Activated CD4-positive, CD25-positive, alpha-beta regulatory T cell treated with anti-CD3 and anti-CD28 coated beads, Interleukin-2, amount 50 U/mL, for 16 hours (primary cell): ENCODE results near the gene VDAC1.
"Not testable (repeated sequence)": the region's sequence is repeated elsewhere in the genome, so short reads cannot be mapped to it uniquely, and the experiment has no call there.

ENCODE experiments used
- DNase-seq: peaks from one replicate; pipeline ENCODE4 v3.0.0-alpha.2; 2020; ENCODE audit warnings: low read depth, low spot score

Gene VDAC1

DNA sequence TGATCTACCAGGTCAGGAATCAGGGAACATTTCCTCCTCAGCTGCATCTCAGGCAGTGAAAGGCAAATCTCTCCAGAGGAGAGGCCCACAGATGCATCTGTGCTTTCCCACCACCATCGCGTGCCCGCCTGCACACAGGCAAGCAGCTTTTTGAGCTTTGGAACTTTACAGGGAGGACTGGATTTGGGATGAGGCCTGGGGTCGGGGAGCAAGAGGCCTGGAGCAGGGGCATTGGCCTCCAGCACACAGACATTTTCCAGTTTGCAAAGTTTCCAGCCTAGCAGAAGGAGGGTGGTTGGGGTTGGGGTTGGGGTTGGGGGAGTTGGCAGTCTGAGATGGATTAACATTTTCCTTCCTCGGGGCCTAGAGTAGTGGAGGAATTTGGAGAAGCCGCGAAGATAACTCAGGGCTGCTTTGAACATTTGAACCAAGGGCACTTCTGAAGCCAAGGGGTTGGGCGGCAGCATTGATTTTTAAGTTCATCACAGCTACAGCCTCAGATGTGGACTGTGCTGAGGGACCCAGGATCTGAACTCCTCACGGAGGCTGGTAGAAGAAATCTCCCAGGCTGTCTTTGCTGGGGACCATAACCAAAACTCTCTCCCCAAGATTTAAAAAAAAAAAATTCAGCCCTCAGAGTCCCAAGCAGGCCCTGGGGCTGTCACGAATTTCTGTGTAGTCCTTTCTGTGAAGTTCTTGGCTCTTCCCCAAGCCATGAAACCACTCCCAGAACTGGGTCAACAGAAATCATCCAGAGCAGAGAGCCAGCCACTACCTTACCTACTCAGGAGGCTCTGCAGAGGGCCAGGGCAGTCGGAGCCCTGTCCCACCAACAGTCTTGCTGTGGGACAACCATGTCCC, 61.9 kb downstream of the VDAC1 start:
- DNase-seq: no peak

DNA sequence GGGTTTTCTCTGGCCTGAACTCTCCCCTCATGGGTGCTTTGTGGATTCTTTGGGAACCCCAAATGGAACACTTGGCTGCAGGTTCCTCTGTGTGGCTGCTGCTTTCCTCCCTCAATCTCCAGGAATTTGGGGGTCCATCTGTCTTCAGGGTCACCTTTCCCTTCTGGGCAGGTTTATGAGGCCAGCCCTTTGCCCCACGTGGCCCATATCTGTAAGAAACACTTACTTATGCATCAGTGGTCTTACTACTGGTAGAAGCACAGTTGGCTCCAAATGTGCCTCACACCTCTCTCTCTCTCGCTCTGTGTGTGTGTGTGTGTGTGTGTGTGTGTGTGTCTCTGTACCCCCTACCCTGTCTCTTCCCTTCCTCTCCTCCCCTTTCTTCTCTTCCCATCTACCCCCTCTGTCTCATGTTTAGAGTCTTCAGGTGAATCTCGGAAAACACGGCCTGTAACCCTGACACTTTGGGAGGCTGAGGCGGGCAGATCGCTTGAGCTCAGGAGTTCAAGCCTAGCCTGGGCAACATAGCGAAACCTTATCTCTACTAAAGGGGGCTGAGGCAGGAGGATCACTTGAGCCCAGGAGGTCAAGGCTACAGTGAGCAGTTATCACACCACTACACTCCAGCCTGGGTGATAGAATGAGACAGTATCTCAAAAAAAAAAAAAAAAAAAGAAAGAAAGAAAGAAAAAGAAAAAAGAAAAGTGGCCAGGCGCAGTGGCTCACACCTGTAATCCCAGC, 63.1 kb downstream of the VDAC1 start:
- DNase-seq: no peak

DNA sequence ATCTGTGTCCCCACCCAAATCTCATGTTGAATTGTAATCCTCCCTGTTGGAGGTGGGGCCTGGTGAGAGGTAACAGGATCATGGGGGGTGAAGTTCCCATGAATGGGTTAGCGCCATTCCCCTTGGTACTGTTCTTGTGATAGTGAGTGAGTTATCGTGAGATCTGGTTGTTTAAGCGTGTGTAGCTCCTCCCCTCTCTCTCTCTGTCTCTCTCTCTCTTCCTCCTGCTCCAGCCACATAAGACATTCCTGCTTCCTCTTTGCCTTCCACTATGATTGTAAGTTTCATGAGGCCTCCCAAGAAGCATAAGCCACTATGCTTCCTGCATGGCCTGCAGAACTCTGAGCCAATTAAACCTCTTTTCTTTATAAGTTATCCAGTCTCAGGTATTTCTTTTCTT, 65.1 kb downstream of the VDAC1 start:
- no peak for DNase-seq

DNA sequence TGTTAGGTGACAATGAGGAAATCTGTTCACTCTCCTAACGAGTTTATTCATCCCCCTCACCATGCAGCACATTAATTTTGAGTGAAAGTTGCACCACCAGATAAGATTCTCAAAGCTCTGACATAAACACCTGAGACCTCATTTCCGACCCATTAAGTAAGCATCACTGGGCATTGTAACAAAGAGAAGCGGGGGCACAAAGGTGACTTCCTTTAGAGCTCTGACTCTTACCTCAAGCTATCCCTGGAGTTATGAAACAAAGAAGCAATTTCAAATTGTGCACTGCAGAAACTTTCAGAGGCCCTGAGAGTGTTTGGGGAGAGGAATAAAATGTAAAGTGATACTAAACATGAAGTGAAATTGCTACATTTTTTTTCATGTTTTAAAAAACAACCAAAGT, 65.8 kb downstream of the VDAC1 start:
- no peak for DNase-seq

DNA sequence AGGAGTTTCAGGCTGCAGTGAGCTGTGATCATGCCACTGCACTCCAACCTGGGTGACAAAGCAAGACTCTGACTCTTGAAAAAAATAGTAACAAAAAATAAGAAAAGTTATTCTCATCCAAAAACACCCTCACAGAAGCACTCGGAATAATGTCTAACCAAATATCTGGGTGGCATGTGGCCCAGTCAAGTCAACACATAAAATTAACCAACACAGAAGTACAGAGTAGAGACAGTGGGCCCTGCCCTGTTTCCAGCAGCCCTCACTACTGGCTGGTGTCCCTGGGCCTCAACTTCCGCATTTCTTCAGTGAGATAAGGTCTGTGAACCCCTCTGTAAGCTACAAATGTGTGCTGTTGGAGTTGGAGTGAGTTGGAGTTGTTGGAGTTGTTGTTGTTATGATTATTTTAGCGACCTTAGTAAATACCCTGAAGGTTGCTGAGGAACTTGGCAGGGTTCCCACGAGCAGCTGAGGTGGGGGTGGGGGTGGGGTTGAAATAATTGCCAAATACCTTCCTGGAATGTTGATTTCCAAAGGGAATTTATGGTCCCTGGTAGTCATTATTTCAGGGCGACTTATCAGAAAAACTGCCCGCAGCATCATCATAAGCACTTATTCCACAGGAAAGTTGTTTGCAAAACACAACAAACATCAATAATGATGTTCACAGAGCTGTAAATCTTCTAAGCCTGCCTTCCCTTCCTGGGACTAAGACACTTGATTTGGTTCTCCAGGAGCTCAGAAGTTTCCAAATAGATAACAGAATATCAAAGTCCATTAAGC, 66.5 kb downstream of the VDAC1 start:
- DNase-seq: no peak

DNA sequence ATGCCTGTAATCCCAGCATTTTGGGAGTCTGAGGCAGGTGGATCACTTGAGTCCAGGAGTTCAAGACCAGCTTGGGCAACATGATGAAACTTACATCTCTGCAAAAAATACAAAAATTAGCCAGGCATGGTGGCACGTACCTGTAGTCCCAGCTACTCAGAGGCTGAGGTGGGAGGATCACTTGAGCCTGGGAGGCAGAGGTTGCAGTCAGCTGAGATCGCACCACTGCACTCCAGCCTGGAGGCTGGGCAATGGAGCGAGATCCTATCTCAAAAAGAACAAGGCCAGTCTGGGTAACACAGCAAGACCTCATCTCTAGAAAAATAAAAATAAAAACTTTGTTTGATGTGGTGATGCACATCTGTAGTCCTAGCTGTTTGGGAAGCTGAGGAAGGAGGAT, 67.1 kb downstream of the VDAC1 start:
- DNase-seq: not testable (repeated sequence)

DNA sequence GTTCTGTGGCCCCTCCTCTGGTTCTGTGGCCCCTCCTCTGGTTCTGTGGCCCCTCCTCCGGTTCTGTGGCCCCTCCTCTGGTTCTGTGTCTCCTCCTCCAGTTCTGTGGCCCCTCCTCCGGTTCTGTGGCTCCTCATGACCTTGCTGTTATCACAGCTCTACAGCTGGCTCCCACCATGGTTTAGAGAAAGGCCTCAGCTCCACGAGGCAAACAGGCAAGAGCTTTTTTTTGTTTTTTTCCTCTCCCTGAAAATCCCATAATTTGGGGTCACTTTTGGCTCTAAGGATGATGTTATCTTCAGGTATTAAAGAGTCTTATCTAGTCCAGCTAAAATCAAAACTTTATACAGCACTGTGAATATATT, 68.1 kb downstream of the VDAC1 start:
- no peak for DNase-seq

DNA sequence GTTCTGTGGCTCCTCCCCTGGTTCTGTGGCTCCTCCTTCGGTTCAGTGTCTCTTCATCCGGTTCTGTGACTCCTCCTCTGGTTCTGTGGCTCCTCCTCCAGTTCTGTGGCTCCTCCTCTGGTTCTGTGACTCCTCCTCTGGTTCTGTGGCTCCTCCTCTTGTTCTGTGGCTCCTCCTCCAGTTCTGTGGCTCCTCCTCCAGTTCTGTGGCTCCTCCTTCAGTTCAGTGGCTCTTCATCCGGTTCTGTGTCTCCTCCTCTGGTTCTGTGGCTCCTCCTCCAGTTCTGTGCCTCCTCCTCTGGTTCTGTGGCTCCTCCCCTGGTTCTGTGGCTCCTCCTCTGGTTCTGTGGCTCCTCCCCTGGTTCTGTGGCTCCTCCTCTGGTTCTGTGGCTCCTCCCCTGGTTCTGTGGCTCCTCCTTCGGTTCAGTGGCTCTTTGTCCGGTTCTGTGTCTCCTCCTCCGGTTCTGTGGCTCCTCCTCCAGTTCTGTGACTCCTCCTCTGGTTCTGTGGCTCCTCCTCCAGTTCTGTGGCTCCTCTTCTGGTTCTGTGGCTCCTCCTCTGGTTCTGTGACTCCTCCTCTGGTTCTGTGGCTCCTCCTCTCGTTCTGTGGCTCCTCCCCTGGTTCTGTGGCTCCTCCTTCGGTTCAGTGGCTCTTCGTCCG, 68.7 kb downstream of the VDAC1 start:
- DNase-seq: not testable (repeated sequence)

DNA sequence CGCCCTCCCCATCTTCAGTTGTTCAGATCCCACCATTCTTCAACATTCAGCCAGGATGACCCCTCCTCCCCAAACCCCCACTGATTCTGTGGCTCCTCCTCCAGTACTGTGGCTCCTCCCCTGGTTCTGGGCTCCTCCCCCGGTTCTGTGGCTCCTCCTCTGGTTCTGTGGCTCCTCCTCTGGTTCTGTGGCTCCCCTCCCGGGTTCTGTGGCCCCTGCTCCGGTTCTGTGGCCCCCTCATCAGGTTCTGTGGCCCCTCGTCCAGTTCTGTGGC, 69.2 kb downstream of the VDAC1 start:
- no peak for DNase-seq

DNA sequence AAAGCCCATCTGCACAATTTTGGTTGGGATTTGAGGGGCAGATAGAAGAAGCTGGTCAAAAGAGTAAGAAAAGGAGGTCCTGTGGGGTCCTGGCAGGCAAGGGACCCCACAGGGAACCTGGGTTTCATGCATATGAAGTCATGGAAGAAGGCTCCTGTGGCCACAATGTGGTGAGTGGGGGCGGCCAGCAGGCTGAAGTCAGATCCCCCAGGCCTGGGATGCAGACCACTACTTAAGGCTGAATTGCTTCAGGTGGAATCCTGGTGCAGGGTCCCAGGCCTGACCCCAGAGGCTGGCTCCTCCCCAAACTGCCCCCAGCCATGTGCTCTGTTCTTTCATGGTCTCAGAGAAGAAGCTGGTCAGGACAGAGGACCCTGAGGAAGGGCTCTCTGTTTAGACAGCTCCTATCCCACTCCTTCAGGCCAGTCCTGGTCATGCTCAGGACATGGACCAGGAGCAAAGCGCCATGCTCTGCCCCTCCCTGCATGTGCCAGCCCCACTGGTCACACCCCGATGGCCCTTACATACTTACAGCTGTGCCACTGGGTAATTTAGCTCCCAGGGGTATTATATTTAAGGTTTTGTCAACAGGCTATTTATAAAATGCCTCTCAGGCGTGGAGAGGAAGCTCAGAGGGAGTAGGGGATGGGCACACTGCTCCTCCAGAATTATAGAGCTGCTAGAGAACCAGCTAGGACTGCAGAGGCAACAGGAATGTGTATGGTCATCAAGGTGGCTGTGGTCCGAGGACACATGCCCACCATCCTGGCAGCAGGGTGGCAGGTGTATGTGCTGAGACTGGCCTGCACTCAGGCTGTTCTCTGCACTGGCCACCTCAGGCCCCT, 69.7 kb downstream of the VDAC1 start:
- no peak for DNase-seq

DNA sequence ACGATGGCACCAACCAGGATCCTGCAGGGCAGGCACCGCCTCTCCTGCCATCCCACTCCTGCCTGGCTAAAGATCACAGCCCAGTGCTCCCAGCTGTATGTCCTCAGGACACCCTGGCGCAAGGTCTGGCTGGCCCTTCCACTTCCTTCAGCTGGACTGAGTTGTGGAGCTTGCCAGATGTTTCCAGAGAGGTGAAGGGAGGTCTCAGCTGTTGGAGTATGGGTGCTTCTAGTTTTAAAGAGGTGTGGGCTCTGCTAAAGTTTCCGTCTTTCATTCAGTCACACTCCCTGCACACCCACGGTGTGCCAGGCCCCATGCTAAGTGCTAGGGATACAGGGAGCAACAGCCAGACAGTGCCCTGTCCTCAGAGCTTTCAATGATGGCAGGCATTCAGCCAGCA, 70.5 kb downstream of the VDAC1 start:
- no peak for DNase-seq

DNA sequence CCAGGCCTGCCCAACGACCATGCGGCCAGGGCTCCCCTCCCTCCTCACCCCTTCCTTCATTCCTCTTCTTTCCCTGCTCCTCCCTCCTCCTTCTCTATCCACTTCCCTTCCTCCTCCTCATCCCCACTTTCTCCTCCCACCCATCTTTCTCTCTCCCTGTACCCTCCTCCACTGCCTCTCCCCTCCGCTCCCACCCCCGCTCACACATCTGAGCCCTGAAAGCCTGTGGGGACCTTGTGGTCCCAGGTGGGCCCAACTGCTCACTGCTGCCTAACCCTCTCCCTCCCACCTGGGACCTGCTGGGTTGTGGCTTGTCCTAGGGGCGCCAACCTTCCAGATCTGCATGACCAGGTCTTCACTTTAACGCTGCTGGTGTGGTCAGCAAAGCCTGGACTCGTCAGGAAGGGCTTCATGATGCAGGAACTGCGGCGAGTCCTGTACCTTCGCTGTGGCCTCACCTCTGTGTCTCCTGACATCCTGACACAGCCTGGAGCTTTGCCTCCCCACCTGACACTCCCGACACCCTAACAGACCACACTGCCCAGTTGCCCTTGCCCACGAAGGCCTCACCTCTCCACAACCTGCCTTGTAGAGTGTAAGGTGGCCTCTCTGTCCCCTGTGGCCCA, 71.0 kb downstream of the VDAC1 start:
- no peak for DNase-seq

DNA sequence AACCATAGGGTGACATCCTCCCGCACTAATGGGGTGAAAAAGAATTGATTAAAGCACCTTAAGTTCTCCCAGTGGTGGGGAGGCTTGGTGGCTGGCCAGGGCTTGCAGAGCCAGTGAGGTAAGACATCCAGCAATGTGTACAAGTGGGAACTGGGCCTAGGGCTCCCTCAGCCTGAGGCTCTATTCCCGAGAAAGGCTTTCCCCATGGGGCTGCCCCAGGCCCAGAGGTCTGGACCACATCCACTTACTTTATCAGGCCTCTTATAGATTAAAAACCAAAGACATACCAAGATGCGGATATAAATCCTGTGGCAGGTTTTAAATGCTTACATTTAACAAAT, 71.6 kb downstream of the VDAC1 start:
- DNase-seq: no peak

DNA sequence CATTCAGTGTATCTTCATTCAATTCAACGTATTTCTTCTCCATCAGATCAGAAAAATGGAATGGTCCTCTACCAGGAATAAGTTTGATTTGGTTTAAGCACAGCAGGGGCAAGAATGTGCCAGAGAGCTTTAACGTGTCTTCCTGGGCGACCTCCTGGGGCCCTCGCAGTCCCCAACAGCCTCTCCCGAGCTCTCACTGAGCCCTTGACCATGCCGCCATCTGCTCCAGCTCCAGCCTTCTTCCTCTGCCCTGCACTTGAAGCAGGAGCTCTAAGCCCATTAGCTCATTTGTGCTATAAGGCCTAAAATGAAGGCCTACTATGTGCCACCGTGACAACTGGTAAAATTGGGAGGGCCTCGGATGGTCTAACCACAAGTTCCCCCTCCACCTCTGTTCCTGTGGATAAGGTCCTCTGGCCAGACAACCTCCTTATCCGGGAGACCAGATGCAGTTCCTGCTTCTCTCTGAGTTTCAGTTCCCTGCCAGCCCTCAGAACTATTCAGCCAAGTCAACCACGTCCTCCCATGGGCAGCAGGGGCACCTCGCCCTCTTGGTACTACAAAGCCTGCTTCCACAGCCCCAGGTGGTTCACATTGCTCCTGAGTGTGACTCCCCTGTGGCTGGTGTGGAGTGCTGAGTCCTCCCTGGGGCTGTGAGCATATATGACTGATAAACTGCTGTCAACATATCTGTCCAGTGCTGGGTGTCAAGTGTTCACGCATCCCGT, 72.2 kb downstream of the VDAC1 start:
- DNase-seq: no peak

DNA sequence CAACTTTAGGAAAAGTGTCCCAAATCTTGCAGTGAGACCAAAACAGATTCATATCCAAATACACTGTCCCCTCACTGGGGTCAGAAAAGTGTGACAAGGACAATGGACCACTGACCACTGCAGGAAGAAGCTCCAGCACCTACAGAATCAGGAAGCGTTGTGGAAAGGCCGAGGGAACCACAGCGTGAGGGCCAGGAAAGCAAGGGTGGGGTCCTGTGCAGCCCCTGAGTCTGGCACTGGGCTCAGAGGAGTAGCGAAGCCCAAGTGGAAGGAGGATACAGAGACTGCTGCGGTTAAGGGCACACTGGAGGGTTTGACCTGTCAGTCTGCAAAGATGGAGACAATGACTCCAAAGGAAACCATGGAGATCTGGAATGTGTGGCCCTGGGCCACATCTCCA, 73.2 kb downstream of the VDAC1 start:
- DNase-seq: no peak

DNA sequence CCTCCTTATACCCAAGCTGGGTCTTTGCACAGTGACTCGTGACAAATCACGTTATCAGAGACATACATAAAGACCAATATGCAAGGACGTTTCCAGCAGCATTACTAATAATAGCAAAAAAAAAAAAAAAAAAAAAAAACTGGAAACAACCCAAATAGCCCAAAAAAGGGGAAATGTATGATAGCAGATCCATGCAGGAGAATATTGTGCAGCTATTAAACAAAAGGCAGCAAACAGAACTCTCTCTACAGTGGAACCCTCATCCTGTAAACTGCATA, 74.0 kb downstream of the VDAC1 start:
- DNase-seq: no peak

DNA sequence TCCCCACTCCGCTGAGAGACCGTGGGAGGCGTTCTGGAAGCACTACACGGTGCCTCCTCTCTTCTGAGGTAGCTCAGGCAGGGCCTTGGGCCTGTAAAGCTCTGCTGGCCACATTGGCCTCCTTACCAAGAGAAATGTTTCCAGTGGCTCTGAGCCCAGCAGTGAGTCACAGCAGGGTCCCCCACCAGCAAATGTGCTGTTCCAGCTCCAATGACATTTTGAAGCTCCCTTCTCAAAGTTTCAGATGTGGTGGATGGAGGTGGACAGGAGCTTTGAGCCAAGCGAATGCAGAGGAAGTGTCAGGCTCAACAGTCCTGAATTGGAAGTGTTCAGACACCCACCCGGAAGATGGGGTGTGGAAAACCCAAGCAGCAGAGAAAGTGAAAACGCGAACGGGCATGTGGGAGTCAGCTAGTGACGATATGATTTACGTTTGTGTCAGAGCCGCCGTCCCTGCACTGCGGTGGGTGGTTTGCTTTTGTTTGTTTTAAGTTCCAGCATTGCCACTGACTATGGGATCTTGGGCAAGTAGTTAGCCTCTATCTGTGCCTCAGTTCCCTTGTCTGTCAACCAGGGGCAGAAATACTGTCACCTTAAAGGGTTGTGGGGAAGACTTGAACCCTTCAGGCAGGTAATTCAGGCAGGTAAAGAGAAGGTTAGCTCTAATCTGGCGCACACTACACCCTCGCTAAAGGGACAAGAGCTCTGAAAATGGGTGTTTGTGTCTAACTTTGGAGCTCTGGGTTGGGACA, 74.5 kb downstream of the VDAC1 start:
- DNase-seq: peak; percentile 32

DNA sequence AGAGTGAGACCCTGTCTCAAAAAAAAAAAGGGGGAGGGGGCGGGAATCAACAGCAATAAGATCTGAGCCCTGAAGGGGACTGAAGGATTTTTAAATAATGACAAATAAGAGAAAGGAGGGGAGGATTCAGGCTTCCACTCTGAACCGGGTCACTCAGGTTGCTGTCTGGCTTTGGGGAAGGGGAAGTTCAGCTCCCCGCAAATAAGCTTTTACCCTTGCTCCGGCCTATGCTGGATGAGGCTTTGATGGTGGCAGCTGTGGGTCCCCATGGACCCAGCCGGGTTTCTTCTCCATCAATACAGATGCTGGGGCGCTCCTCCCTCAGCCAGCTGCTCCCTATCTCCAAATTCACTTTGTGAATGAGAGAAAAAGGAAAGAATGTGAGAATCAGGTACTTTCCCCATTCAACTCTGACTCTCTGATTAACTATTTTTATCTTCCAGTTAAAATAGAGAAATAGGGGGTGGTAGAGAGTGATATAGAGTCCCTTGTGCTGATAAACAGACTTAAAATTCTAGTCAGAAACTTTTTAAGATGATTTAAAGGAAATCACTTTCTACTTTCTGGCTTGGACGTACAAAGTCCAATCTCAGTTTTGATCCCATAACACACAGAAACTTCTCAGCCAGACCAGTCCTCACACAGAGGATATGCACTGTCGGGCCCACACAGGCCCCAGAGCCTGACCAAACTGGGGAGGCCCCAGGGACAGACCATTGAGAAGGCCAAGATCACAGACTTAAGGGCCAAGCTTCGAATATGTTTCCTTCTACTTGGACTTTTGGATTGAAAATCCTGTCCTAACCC, 76.0 kb downstream of the VDAC1 start:
- no peak for DNase-seq
